CD4-positive, alpha-beta T cell treated with Interleukin-1 beta for 1 hour (primary cell): ENCODE data around the gene TNRC6C.
"Not testable (repeated sequence)": the region's sequence is repeated elsewhere in the genome, so short reads cannot be mapped to it uniquely, and the experiment has no call there.

ENCODE experiments used
- DNase-seq, 2 donors: peaks; one replicate each; pipeline ENCODE4 v3.0.0-alpha.2; 2020 to 2022

TNRC6C gene

GRCh38 chr17:77965352-77965751, 6.8 kb downstream of the TNRC6C start:
- DNase-seq: no peak

- no peak for DNase-seq
These were observed 8.0 kb downstream of the TNRC6C start for GRCh38 chr17:77966476-77966875.

- no peak for DNase-seq
These were observed 10.3 kb downstream of the TNRC6C start for GRCh38 chr17:77968788-77969187.

GRCh38 chr17:77972271-77972670, 13.8 kb downstream of the TNRC6C start:
- not testable (repeated sequence) for DNase-seq

GRCh38 chr17:77973953-77974352, 15.4 kb downstream of the TNRC6C start:
- no peak for DNase-seq

- no peak for DNase-seq
These were observed 15.9 kb downstream of the TNRC6C start for GRCh38 chr17:77974396-77974795.

GRCh38 chr17:77982430-77982829, 23.9 kb downstream of the TNRC6C start:
- DNase-seq: not testable (repeated sequence)

- no peak for DNase-seq
These were observed 31.8 kb downstream of the TNRC6C start for GRCh38 chr17:77990301-77990700.

GRCh38 chr17:77993735-77994134, 35.2 kb downstream of the TNRC6C start:
- DNase-seq: not testable (repeated sequence)

- DNase-seq: no peak
These were observed 36.8 kb downstream of the TNRC6C start for GRCh38 chr17:77995146-77995852.

- no peak for DNase-seq
These were observed 37.8 kb downstream of the TNRC6C start for GRCh38 chr17:77996256-77996655.

GRCh38 chr17:77999413-78000173, 41.1 kb downstream of the TNRC6C start:
- DNase-seq: no peak

GRCh38 chr17:78000341-78000740, 41.8 kb downstream of the TNRC6C start:
- DNase-seq: no peak

- no peak for DNase-seq
These were observed 42.7 kb downstream of the TNRC6C start for GRCh38 chr17:78001182-78001581.

GRCh38 chr17:78001612-78002011, 43.1 kb downstream of the TNRC6C start:
- DNase-seq: no peak

- no peak for DNase-seq
These were observed 43.7 kb downstream of the TNRC6C start for GRCh38 chr17:78002166-78002565.

- DNase-seq: no peak
These were observed 47.1 kb downstream of the TNRC6C start for GRCh38 chr17:78005452-78006171.

- no peak for DNase-seq
These were observed 47.8 kb downstream of the TNRC6C start for GRCh38 chr17:78006338-78006737.

GRCh38 chr17:78007647-78008046, 49.1 kb downstream of the TNRC6C start:
- DNase-seq: no peak

- DNase-seq: peak; percentile 3 to 13
These were observed 52.3 kb downstream of the TNRC6C start for GRCh38 chr17:78010759-78011158.

GRCh38 chr17:78012428-78012827, 53.9 kb downstream of the TNRC6C start:
- no peak for DNase-seq

GRCh38 chr17:78013683-78014467, 55.4 kb downstream of the TNRC6C start:
- DNase-seq: peak; percentile 46 to 71

- DNase-seq: no peak
These were observed 56.1 kb downstream of the TNRC6C start for GRCh38 chr17:78014646-78015045.
